LNCaP clone FGC (cell line): Measurements from ENCODE around the gene HAT1.

Source experiments
- DNase-seq: peaks from one replicate; pipeline ENCODE4 v3.0.0-alpha.2; 2011; ENCODE audit warnings: low read depth
- H3K4me3 ChIP-seq: 2 replicates; pipeline ENCODE4 v1.5.1; 2011; ENCODE audit warnings: mild to moderate bottlenecking, low read depth, low read length, control low read depth
- TF ChIP-seq, protein P1 (sequence below): IDR thresholded peaks from 2 replicates; pipeline ENCODE4 v1.5.1; 2012; ENCODE audit warnings: mild to moderate bottlenecking; ENCODE audit not compliant: control insufficient read depth, insufficient read depth; ENCODE audit errors: extremely low read depth

The HAT1 gene

DNA sequence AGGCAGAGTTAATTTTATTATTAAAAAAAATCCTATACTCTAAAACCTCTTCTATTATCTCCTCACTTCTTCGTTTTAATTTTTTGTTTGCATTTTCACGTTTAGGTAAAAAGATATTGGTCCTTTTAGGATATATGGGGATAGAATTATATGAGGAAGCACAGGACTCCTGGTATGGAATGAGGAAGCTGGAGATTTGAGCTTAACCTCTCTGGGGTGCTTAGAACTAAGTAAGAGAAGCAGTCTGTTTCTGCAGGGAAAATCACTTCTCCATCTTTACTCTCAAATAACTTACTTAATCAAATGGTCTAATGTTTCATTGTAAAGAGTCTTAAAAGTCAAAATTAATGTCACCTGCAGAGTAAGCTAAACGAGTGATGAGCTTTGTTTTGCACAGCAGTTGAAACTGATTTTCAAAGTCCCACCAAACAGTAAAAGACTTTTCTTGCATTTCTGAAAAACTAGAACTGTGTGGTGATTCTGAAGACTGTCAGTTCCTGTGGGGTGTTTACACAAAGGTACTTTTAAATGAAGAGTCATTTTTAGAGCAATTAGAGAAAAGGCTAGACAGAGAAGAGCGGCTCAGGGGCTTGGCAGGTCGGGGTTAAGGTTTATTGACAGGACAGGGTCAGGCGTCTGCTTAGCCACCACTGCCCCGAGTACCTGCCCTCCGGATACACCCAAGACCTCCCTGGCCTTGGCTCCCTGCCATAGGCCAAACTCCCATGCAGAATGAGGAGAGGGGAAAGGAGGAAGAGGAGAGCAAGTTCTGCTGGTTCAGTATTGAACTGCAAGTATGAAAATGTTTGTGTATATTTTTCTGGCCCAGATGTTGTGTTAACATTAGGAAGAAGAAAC, 99.0 kb downstream of the HAT1 start:
- no peak for DNase-seq
- TF ChIP-seq, protein P1, sequence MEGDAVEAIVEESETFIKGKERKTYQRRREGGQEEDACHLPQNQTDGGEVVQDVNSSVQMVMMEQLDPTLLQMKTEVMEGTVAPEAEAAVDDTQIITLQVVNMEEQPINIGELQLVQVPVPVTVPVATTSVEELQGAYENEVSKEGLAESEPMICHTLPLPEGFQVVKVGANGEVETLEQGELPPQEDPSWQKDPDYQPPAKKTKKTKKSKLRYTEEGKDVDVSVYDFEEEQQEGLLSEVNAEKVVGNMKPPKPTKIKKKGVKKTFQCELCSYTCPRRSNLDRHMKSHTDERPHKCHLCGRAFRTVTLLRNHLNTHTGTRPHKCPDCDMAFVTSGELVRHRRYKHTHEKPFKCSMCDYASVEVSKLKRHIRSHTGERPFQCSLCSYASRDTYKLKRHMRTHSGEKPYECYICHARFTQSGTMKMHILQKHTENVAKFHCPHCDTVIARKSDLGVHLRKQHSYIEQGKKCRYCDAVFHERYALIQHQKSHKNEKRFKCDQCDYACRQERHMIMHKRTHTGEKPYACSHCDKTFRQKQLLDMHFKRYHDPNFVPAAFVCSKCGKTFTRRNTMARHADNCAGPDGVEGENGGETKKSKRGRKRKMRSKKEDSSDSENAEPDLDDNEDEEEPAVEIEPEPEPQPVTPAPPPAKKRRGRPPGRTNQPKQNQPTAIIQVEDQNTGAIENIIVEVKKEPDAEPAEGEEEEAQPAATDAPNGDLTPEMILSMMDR, result no peak
- no peak overlapping the region; the same call in 1 of the 2 replicates for H3K4me3 ChIP-seq

DNA sequence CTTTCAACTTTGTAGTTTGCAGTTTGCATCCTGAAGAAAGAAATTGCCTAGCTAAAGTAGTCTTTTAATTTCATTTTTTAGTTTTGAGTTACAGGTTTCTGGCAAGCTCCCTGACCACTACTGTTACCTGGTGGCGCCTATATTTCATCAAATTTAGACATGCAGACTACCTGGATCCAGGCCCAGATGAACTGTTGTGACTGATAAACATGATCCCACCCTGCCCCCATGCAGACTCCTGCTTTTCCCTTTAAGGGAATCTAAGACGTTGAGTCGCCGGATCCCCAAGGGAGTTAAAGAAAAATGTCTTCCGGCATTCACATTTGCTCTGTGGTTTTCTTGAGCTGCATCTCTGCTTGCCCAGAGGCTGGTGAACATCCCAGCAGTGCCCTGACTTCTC, 99.7 kb downstream of the HAT1 start:
- TF ChIP-seq, protein P1, result no peak

DNA sequence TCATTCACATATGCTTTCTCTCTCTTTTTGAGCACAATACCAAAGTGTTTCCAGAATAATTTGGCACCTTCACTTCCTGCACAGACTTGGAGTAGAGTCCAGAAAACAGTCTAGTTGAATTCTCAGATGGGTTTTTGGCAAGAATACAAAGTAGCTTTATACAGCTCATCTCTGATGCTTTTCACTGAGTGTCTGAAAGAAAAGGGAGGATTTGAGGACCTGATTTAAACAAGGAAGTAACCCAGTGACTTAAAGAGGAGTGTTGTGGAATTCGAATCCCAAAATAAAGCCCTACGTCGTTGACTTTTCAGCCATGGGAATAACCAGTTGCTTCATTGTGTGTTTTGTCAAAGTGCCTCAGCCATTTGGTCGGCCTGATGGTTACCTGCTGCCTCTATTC, 109.3 kb downstream of the HAT1 start:
- H3K4me3 ChIP-seq, result no peak overlapping the region
- TF ChIP-seq, protein P1, result no peak
- DNase-seq, result no peak

More for the DNA sequence above, 99.7 kb downstream of the HAT1 start:
- no peak for DNase-seq
- no peak overlapping the region; the same call in 1 of the 2 replicates for H3K4me3 ChIP-seq
